Neural progenitor cell (in vitro differentiated cells): ENCODE results near the gene CCNY.

ENCODE experiments used
- EZH2 ChIP-seq: fragments of 200-600 bp; sonication (generic); IDR thresholded peaks from 2 replicates; pipeline ENCODE4 v1.6.1; 2017; ENCODE audit warnings: antibody characterized with exemption, mild to moderate bottlenecking, moderate library complexity
- EZH2phosphoT487 ChIP-seq: fragments of 200-600 bp; sonication (generic); IDR thresholded peaks from 2 replicates; pipeline ENCODE4 v1.6.1; 2017; ENCODE audit warnings: antibody characterized with exemption
- TF ChIP-seq, protein P1 (sequence below): fragments of 200-600 bp; sonication (generic); IDR thresholded peaks from 2 replicates; pipeline ENCODE4 v1.5.1; 2017; ENCODE audit warnings: antibody characterized with exemption, mild to moderate bottlenecking

- TF ChIP-seq, protein P1, sequence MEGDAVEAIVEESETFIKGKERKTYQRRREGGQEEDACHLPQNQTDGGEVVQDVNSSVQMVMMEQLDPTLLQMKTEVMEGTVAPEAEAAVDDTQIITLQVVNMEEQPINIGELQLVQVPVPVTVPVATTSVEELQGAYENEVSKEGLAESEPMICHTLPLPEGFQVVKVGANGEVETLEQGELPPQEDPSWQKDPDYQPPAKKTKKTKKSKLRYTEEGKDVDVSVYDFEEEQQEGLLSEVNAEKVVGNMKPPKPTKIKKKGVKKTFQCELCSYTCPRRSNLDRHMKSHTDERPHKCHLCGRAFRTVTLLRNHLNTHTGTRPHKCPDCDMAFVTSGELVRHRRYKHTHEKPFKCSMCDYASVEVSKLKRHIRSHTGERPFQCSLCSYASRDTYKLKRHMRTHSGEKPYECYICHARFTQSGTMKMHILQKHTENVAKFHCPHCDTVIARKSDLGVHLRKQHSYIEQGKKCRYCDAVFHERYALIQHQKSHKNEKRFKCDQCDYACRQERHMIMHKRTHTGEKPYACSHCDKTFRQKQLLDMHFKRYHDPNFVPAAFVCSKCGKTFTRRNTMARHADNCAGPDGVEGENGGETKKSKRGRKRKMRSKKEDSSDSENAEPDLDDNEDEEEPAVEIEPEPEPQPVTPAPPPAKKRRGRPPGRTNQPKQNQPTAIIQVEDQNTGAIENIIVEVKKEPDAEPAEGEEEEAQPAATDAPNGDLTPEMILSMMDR, result no peak
- no peak for TF ChIP-seq EZH2phosphoT487
- no peak for TF ChIP-seq EZH2
Measured at GRCh38 chr10:35371731-35372130, 35.4 kb downstream of the CCNY start.
